KG1 (cell line): ENCODE data around the gene GDF10.

Source experiments
- DNase-seq: peaks from one replicate; lab custom pipeline; 2025; lab: John Stamatoyannopoulos, UW

GDF10 gene, protein sequence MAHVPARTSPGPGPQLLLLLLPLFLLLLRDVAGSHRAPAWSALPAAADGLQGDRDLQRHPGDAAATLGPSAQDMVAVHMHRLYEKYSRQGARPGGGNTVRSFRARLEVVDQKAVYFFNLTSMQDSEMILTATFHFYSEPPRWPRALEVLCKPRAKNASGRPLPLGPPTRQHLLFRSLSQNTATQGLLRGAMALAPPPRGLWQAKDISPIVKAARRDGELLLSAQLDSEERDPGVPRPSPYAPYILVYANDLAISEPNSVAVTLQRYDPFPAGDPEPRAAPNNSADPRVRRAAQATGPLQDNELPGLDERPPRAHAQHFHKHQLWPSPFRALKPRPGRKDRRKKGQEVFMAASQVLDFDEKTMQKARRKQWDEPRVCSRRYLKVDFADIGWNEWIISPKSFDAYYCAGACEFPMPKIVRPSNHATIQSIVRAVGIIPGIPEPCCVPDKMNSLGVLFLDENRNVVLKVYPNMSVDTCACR

DNA sequence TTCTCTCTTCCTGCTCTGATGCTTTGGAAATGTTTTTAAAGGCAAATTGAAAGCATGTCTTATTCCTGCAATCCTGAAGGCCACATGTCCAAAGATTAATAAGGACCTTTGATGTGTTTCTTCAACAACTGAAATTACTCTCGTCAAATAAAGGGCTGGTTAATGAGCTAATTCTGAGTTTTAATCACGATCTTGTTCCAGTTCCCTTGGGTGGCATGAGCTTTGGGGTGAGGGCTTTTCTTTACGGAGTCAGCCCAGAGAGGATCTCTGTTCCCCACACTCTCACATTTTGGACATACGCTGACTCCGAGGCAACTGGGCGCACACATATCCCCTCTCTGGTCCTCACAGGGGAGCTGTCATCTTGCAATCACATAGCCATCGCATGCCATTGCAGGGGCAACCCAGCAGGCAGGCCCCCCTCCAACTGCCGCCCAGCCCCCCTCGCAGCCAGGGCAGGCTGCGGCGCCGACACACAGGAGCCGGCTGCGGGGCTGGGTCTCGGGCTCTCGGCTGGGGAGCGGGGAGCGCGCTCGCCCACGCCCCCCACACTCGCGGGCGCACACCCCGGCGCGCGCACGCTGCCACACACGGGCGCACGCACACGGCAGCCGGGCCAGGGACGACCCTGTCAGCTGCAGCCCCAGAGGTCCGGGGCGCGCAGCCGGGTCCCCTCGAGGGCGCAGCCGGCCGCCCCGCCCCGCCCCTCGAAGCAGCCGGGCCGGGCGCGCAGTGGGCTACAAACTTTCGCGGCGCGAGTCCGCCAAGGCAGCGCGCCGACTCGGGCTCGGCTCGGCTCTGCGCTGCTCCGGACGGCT is at the start of gene GDF10:
GDF10 (plus strand) TSS at position 587 of the 818 bp plus-strand sequence. CDS start 455 bp downstream, outside the sequence.
- no peak for DNase-seq

DNA sequence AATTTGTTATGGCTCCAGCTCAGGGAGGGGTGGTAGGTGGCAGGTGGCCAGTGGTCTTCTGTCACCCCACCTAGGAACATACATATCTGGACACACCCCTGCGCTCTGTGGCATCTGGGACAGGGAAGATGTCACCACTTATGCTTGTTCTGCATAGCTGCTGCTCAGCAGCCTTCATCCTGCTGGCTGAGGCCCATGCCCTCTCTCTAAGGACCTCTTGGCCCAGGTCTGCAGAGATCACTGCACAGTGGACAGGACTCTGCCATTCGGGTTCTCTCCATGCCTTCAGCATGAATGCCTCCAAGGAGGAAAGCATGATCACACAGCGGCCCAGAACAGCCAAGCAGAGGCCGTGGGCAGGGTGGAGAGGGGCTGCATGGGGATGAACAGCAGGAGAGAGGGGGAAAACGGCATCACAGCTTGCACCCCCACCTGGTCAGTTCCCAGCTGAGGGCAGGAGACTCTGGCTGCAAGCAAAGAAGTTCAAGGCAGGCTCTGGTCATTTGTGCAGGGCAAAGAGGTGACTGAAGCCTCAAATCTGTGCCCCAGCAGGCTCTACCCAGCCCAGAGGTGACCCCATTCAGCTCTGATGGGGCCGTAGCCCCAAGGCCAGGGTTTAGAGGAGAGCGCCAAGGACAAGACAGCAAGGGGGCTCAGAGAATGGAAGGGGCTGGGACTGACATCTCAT is 47.8 kb upstream of the GDF10 start:
- DNase-seq = no peak

DNA sequence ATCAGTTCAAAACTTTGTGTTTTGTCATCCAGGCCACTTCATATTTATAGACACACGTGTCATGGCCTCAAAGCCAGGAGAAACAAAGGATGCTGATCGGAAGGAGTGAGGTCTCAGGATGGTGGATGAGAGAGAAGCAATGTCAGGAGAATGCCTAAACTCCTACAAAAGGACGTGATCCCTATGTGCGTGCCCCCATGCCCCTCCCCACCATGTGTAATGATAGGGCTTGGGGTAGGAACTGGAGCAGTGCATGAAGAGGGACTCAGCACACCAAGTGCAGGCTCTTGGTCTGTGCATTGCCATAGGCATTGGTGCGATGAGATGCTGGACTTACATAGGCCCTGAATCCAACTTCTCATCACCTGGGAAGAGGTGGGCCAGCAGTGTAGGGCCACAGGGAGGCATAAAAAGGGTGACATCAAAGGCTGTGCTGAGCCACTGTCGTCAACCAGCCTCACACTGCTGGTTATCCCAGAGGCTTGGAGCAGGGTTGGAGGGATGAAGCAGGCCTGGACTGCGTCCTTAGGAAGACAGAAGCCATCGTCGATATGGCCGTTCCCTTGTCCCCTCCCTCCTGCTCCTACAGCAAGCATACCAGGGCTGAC is 46.9 kb upstream of the GDF10 start:
- DNase-seq = no peak

DNA sequence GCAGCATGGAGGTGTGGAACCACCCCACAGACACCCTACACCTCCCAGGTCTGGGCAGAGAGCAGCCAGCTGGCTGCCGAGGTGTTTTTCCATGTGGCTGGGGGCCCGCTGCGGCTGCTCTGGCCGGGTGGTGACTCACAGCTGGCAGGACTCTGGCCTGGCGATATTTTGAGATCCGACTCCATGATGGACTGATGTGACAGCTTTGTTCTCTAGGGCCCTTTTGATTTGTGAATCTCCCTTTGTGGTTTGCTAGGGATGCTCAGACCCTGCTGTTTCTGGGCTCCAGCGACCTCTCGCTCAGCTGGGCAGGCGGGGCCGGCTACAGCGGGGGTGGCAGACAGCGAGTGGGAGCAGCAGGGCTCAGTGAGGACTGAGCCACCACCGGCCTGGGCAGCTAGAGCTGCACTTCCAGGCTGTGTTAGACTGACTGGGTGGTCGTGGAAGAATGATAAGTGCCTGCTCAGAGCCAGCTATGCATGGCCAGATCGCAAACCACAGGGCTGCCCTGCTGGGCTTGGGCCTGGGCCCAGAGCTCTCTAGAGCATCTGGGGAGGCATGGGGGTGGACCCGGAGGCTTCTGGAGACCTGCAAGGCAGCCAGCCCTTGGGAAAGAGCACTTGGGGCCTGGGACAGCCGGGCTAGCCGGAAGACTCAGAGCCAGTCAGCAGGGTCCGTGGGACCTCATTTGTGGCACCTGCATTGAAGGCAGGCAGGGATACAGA is 46.2 kb upstream of the GDF10 start:
- no peak for DNase-seq

DNA sequence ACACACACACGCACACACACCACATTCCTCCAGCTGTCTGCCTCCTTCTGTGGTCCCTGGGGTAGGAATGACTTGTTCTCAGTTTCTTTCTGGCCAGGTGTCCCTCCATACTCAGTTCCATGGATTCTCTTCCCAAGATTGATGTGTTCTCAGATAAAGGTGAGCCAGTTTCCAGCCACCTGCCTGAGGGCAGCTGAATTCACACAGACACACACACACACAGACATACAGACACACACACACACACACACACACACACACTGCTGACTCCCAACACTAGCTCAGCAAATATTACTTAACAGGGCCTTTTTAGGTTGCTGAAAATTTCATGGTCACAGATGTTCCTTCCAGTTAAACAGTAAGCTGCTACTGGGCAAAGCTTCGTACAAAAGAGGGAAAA is 45.4 kb upstream of the GDF10 start:
- DNase-seq = no peak

DNA sequence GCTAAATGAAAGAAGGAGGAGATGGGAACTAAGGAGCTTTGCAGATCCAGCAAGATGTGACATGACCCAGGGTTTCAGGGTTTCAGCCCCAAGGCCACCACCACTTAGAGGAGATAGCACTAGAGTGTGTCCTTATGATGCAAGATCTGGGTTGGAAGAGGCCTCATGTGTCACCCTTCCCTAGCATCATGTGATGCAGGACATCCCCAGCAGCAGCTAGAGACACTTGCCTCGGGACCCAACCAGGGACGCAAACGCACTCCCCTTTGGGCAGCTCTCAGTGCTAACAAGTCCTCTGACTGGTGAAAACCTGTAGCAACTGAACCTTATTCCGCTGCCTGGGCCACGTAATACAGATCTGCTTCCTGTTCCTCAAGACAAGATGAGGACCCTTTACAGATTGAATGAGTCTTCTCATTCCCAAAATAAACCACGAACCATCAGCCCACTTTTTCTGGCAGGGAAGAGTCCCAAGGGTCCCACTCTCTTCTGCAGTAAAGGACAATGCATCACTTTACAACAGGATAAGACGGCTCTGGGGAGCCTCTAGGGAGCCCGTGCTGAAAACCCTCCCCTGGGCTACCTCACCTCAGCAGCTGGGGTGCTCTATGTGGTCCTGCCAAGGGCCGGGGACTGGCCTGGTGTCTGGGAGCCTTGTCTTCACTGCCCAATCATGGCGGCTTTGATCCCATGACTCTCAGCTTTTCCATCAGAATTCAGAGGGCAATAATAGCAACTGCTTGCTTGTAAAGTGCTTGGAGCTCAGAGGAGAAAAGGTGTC is 44.8 kb upstream of the GDF10 start:
- no peak for DNase-seq

DNA sequence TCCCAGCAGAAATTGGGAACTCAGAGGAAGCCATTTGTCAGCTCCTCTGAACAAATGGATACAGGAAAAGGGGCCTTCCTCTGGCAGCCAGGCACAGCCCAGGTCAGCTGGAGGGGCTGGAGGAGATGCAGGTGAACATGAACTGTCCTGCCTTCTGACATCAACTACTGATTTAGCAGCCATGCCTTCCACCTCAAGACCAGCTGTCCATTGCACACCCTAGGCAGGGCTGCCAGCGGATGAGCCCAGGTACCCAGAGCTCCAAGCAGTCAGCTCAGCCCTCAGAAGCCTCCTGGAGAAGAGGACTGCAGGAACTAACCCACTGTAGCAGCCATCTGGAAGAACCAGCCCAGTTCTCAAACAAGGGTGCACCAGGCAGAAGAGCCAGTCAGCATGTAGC is 44.1 kb upstream of the GDF10 start:
- no peak for DNase-seq

DNA sequence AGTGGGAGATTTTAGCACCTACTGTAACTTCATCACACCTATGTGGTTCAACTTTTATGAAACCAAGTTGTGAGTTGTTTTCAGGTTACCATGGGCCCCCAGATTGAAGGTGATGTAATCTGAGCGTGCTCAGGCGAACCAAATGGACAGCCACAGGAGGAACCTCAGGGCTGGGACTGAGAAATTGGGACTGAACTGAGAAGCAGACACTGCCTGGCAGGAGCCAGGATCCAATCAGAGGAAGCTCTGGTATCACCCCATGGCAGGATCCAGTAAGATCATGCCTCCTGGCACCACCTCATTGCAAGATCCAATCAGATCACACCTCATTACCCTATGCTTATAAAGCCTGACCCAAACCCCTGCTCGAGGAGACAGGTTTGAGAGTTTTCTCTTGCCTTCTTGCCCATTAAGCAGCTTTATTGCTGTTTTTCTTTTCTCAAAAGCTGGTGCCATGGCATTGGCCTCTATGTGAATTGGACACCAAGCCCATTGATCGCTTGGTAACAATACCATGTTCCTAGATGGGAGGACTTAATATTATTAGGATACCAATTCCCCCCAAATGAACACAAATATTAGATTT is 43.2 kb upstream of the GDF10 start:
- no peak for DNase-seq

DNA sequence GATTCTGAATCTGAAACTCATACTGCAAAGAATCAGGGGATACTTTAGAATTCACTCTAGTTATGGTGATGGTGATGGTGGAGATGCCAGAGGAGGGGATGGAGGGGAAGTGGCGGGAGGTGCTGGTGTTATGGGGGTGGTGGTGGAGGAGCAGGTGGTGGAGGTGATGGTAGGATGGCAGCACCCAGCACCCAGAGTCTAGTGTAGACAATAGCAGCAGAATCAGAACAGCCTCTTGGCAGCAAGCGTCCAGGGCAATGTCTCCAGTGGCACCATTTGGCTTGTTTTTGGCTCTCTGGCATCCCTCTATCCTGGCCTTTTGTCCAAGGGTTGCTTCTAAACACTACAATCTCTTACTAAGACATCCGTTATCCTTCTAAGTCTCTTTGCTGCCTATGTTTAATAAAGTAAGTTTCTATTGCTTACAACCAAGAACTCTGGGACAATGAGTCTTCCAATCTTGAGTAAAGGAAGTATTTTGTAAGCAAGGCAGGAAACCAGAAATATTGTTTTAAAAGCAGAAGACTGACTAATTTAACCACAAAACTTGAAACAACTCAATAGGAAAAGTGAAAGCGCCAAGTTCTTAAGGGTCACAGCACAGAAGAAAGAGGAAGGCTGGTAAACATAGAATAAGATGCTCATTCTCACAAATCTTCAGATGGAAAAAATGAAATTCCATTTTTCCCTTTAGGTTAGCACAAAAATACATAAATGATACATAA is 42.4 kb upstream of the GDF10 start:
- peak; percentile 52 for DNase-seq

DNA sequence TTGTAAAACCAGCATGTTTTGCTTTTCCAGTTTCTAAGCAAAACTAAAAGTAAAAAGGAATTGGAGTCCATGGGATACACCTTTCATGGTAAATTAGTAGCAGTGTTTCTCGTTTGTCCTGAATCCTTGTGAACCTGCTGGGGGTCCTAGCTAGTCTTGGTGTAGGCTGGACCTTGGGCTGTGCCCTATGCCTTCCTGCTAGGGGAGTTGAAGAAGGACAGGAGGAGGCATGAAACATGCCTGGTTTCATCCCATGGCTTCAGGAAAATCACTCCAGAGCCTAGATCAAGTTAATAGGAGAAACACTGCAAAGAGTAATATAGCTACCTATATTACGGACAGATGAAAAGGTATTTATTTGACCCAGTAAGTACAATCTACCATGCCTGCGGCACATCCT is 41.1 kb upstream of the GDF10 start:
- no peak for DNase-seq

DNA sequence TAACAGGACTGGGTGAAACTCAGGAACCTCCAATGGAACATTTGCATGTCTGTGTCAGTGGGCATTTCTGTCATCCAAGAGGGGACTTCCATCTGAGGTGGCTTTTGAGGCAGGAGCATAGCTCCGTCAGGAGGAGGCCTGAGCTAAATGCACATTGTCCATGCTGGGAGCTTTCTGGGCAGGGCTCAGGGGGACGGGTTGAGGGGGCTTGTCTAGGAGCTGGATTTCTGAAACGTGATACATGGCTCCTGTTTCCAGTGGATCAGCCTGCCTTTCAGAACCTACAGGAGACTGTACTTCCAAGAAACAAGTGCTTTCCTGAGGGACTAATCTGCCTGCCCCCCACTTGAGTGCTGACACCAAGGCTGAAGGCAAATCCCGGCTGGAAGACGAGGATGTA is 40.5 kb upstream of the GDF10 start:
- DNase-seq = no peak

DNA sequence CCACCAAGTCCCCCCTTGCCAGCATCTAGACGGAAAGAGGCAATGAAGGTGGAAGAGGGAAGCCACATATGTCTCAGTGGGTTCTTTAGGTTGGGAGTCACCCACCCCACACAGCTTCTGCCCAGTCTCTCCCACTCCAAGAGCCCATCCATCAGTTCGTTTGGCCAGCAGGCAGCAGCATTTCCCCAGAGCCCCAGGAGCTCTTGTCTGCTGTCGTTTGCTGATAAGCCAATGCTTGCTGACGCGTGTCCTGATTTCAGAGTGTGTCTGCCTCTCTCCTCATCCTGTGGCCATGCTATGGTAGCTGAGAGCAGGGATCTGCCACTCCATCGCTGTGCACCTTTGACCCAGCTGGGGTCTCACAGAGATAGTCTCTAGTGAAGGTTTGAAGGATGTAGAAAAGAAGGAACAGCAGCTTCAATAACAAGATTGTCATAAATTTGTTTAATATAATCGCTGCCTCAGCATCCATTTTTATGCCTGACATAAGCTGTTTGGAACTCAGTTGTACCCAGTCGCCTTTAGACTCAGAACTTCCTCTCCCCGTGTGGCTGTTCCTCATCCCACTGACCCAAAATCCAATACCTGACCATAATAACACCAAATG is 39.4 kb upstream of the GDF10 start:
- no peak for DNase-seq

DNA sequence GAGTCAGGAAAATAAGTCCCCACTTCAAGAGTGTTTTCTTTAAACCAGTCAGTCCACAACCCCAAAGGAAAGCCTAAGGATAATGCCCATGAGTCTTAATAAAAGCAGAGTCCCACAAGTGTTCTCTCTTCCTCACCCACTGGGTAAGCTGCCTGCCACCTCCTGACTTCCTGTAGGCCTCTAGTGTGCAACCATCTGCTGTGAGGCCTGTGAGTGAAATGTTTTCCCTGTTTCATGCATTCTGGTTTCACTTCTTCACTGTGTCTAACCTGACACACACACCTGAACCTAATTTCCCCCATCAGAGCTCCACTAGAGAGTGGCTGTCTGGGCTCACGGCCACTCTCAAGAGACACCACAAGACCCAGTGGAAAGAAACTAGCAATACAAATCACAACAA is 38.9 kb upstream of the GDF10 start:
- peak; percentile 17 for DNase-seq

DNA sequence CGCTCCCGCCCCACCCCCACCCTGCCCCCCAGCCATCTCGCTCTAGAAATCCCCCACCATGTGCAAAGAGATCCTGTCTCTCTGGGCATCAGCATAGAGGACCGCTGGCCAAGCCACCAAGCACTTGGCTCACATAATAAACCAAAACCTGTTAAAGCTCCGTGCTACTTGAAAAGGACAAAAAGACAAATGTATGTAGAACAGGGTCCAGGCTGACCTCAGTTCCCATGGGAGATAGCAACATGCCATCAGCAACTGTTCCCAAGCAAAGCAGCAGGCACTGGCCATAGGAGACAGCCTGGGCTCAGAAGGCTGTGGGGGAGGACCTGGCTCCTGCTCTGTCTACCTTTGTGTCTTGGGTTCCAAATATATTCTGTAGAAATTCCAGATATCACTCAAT is 38.4 kb upstream of the GDF10 start:
- DNase-seq = no peak

DNA sequence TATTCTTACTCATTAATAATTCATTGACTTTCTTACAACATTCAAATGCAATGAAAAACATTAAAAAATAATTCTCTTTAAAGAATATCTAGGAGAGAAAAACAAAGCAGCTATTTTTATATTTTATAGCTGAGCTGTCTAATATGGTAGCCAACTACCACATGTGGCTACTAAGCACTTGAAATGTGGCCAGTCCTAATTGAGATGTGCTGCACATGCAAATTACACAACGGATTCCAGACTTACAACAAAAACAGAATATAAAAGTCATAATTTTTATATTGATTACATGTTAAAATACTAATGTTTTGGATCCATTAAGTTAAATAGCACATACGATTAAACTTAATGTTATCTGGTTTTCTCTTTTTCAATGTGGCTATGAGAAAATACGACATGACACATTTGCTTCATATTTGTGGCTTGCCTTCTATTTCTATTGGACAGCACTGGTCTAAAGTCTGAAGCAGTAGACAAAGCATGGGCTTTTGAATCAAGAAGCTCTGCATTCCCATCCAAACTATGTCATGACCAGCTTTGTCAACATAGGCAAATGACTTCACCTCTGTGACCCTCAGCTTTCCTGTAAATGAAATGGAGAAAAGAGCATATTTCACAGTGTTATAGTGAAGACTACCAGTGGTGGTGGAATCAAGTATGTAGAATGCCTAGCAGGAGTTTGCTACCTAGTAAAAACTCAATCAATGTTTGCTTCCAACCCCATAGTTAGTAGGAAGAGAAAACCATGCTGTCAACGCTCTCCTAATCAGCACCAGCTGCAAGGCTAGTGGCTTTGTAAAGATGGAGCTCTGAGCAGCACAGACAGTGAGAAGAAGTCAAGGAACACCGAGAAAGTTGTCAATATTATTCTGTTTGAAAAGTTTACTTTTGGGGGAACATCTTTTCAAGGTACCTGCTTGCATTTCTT is 37.1 kb upstream of the GDF10 start:
- DNase-seq = no peak

DNA sequence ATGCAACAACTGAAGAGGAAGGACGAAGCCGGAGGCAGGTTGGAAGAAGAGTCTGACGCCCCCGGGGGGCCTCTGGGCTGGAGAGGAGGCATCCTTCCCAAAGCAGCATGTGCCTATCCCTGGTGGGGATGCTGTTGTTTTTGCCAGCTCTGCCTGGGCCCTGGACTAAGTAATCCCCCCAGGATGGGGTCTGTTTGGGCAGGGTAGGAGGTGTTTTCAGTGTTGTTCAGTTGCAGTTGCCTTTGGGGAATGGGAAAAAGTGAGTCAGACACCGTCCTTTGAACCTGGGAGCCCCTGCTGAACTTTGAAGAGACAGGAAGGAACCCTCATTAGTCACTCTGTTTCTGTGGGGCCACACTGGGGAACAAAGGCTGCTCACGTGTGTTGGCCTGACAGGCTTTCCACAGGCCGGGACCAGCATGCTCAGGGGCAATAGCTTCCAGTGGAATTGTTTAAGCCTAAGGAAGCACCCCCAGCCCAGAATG is 35.2 kb upstream of the GDF10 start:
- no peak for DNase-seq

DNA sequence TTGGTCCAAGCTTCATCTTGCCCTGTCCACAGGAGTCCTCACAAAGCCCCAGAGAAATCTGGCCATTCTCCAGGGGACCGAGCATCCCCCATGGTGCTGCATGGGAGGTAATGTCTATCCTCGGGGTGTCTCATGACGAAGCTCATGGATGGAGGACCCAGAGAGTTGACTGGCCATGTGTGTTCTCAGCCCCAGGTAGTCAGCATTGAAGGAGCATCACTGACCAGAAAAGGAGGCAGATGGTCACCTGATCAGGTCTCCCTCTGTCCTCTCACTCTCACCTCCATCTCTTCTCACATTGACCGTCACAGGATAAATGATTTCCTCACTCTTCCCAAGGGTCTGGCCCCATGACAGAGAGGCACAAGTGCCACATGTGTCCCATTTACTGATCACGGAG is 33.4 kb upstream of the GDF10 start:
- DNase-seq = no peak

DNA sequence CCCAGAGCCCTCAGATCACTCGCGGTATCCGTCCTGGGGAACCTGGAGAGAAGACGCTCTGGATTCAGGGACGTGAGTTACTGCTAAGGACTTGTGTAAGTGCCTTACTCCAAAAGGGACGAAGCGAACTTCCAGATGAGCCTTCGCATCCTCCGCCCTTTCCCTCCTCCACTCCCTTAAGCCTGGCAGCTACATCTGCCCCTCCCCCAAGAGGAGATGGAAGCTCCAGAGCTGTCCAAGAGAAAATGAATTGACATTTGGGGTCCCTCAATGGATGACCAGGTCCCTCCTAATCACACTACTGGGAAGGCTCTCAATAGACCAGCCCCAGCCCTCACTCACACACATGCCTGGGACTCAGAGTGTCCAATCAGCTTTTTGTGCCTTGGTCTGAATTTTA is 31.3 kb upstream of the GDF10 start:
- no peak for DNase-seq
